Activated B cell treated with CpG ODN at 0.5 μM for 24 hours (primary cell): ENCODE results near the gene C17orf50. TPM values are rescaled to one million over a fixed set of nuclear protein-coding genes. Genes with fewer than 3 reads are reported as not detected.

Experiments used
- ATAC-seq: fragments of 200-7000 bp; cut with Tn5 transposase; one replicate; pipeline ENCODE4 v1.10.0; 2021; ENCODE audit warnings: low read depth, mild to moderate bottlenecking, moderate library complexity
- CTCF ChIA-PET: fragments of 350-600 bp; sonication (Branson Sonifier 250); formaldehyde crosslinking; loops from one replicate; lab custom pipeline; 2021; ENCODE audit warnings: antibody characterized with exemption; lab: Charles Lee
- POLR2A ChIA-PET: fragments of 350-600 bp; sonication (Branson Sonifier 250); formaldehyde crosslinking; loops from one replicate; lab custom pipeline; 2021; ENCODE audit warnings: antibody characterized with exemption; lab: Charles Lee
- DNase-seq: peaks from one replicate; pipeline ENCODE4 v3.0.0; 2022
- H3K27ac Mint-ChIP-seq: one replicate; pipeline ENCODE4 v1.8.0; 2020; ENCODE audit warnings: mixed read lengths
- H3K27me3 Mint-ChIP-seq: one replicate; pipeline ENCODE4 v1.8.0; 2021; ENCODE audit warnings: mixed read lengths
- H3K36me3 Mint-ChIP-seq: one replicate; pipeline ENCODE4 v1.8.0; 2021; ENCODE audit warnings: low read depth, mixed read lengths
- H3K4me1 Mint-ChIP-seq: one replicate; pipeline ENCODE4 v1.8.0; 2021; ENCODE audit warnings: mixed read lengths
- H3K4me3 Mint-ChIP-seq: one replicate; pipeline ENCODE4 v1.8.0; 2020; ENCODE audit warnings: mild to moderate bottlenecking, mixed read lengths
- H3K9me3 Mint-ChIP-seq: one replicate; pipeline ENCODE4 v1.8.0; 2020; ENCODE audit warnings: mixed read lengths
- intact Hi-C: fragments of 100-400 bp; cut with micrococcal nuclease; formaldehyde crosslinking; loops from one replicate; pipeline ENCODE4 v1.15.1; 2024
- total RNA-seq: library from RNA; stranded (reverse); gene quantifications from 2 replicates; pipeline ENCODE4 v1.2.3, GENCODE V29; 2022
- TF ChIP-seq, protein P1 (sequence below): fragments of 200-600 bp; IDR thresholded peaks from one replicate; pipeline ENCODE4 v1.8.0; 2022; ENCODE audit warnings: antibody characterized with exemption, mild to moderate bottlenecking

Gene C17orf50
- total RNA-seq, 1 donor from 2014 or later, result not detected

DNA sequence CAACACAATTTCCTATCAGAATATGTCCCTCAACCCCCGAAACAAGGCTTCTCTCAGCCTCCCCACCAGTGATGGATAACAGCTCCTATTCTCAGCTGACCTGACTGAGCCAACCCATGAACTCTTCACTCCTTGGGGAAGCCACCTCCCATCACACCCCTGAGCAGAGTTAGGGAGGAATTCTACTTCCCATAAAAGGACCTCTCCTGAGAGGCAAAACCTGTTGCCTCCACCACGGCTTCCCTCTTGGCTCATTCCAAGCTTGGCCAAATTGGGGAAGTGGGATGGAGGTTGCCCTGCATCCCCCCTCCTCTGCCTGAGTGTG, 34.9 kb upstream of the C17orf50 start:
- H3K4me1 Mint-ChIP-seq, result peaks cover 5% of the 10 kb centered on the region
- DNase-seq (no peak), ATAC-seq (no peak)
- ChIA-PET CTCF (no interaction called here), POLR2A (no interaction called here)
- H3K27me3 Mint-ChIP-seq, result peaks cover 5% of the 10 kb centered on the region
- TF ChIP-seq, protein P1, sequence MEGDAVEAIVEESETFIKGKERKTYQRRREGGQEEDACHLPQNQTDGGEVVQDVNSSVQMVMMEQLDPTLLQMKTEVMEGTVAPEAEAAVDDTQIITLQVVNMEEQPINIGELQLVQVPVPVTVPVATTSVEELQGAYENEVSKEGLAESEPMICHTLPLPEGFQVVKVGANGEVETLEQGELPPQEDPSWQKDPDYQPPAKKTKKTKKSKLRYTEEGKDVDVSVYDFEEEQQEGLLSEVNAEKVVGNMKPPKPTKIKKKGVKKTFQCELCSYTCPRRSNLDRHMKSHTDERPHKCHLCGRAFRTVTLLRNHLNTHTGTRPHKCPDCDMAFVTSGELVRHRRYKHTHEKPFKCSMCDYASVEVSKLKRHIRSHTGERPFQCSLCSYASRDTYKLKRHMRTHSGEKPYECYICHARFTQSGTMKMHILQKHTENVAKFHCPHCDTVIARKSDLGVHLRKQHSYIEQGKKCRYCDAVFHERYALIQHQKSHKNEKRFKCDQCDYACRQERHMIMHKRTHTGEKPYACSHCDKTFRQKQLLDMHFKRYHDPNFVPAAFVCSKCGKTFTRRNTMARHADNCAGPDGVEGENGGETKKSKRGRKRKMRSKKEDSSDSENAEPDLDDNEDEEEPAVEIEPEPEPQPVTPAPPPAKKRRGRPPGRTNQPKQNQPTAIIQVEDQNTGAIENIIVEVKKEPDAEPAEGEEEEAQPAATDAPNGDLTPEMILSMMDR, result no peak
- intact Hi-C loops, result no loop called here
- H3K9me3 Mint-ChIP-seq, result no peaks in the 10 kb centered on the region
- peaks cover 55% of the 10 kb centered on the region for H3K36me3 Mint-ChIP-seq
- no peak overlapping the region for H3K27ac Mint-ChIP-seq
- H3K4me3 Mint-ChIP-seq, result no peak overlapping the region

DNA sequence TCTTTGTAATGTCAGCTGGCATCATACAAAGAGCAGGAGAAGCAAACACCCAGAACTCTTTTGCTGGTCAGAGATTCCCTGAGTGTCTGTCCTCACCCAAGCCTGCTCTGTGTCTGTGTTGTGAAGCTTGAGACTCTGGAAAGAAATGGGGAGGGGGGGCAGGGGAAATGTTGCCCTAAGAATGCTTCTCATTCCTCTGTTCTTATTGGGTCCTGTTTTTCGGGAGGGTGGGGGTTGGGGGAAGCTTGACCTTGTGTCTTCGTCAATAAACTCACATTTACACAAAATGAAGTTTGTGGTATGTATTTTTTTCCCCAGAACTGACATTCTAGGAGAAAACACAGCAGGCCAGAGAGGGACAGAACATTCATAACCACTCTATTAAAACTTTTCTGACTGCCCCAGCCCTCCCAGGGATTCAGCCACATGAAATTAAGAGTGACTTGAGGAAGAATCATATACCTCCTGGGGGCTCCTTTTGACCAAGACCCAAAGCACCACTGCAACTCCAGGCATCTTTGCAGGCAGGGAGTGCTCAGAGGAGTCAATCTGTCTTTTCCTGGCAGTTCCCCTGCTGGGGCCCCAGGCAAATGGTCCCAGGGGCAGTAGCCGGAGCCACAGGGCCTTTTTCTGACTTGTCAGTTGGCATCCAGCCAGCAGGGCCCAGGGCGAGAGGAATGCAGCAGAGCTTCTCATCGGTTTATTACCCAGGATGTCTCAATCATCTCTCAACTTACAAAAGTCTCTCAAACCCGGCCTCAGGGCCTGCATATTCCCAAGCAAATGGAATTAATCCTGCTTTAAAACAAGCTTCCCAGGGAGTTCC, 34.3 kb upstream of the C17orf50 start:
- TF ChIP-seq, protein P1, result no peak
- Mint-ChIP-seq H3K4me1 (peaks cover 11% of the 10 kb centered on the region), H3K4me3 (no peak overlapping the region), H3K27me3 (peaks cover 10% of the 10 kb centered on the region), H3K27ac (no peak overlapping the region), H3K9me3 (no peaks in the 10 kb centered on the region), H3K36me3 (peaks cover 54% of the 10 kb centered on the region)
- ChIA-PET POLR2A (no interaction called here), CTCF (interaction anchor here (1.5 kb wide), 1 partner anchor 21 kb away, joined by 5 read pairs; no protein-coding TSS in a partner anchor)
- intact Hi-C loops, result no loop called here
- ATAC-seq (no peak), DNase-seq (no peak)

DNA sequence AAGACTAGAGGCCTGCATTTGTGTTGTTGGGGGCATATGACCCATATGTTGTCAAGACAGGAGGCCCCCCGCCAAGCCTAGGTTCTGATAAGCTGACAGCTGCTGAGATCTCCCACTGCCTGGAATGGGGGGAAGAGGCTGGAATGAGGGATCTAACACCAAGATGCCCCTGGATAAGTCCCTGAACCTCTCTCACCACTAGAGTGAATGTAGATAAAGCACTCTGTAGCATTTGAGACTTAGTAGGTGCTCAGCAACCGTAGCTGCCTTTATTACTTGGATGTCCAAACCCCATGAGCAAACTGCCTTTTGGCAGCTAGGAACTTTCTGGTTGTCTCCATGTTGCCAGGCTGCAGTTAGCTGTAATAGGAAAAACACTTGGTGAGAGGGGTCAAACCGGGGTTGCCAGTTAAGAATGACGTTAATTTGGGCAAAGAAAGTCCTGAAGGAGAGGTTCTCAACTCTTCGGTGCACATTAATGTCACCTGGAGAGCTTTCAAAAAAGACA, 33.7 kb upstream of the C17orf50 start:
- Mint-ChIP-seq H3K9me3 (no peaks in the 10 kb centered on the region), H3K36me3 (peaks cover 54% of the 10 kb centered on the region), H3K27ac (no peak overlapping the region), H3K4me3 (no peak overlapping the region), H3K27me3 (peaks cover 10% of the 10 kb centered on the region), H3K4me1 (peaks cover 12% of the 10 kb centered on the region)
- TF ChIP-seq, protein P1, result no peak
- ChIA-PET CTCF (interaction anchor here (1.0 to 1.5 kb wide), 2 partner anchors 20 to 37 kb away, joined by 3 to 5 read pairs; no protein-coding TSS in a partner anchor), POLR2A (no interaction called here)
- ATAC-seq (no peak), DNase-seq (no peak)
- intact Hi-C loops, result no loop called here

DNA sequence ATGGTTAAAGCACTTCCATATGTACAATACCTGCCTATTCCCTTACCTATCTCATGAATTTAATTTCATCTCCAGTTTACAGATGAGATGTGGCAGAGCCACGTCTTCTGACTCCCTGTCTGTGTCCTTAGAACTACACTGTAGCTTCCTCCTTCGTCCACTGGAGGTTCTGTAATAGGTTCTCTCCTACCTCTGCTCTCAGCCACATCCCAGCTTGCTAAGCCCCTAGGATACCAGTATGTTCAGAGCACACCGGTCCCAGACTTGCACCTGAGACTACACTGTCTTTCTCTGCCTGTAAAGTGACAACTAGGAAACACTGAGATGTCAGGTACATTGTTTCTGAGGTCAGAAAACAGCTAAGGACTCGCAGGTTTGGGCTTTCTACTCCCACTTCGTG, 33.1 kb upstream of the C17orf50 start:
- DNase-seq, result no peak
- peaks cover 51% of the 10 kb centered on the region for H3K36me3 Mint-ChIP-seq
- intact Hi-C loops, result no loop called here
- peaks cover 10% of the 10 kb centered on the region for H3K27me3 Mint-ChIP-seq
- no peak overlapping the region for H3K27ac Mint-ChIP-seq
- ChIA-PET CTCF (interaction anchor here (1.0 to 1.5 kb wide), 2 partner anchors 20 to 37 kb away, joined by 3 to 5 read pairs; no protein-coding TSS in a partner anchor), POLR2A (no interaction called here)
- H3K4me1 Mint-ChIP-seq, result peaks cover 14% of the 10 kb centered on the region
- no peaks in the 10 kb centered on the region for H3K9me3 Mint-ChIP-seq
- TF ChIP-seq, protein P1, result no peak
- H3K4me3 Mint-ChIP-seq, result no peak overlapping the region
- no peak for ATAC-seq

DNA sequence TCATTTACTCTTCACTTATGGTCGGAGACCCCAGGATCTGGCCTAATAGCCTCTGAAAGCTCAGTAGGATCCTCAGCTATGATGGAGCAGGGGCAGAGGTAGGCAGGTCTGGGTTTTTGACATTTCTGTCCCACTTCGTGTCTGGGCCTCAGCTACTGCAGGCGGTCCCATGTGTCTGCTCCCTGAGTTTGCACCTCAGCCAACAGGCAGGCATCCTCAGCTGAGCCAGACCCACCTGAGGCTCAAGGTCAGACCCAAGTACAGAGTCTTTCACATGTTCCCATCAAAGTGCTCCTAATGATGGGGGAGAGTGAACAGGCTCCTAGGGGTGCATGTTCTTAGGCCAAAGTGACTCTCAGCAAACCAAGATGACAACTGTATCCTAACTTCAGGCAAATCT, 32.1 kb upstream of the C17orf50 start:
- Mint-ChIP-seq H3K27me3 (peaks cover 10% of the 10 kb centered on the region), H3K4me1 (peaks cover 14% of the 10 kb centered on the region), H3K36me3 (peaks cover 42% of the 10 kb centered on the region), H3K27ac (no peak overlapping the region), H3K9me3 (no peaks in the 10 kb centered on the region), H3K4me3 (no peak overlapping the region)
- CTCF ChIA-PET, result interaction anchor here (1.0 kb wide), 1 partner anchor 19 kb away, joined by 4 read pairs; no protein-coding TSS in a partner anchor
- intact Hi-C loops, result no loop called here
- TF ChIP-seq, protein P1, result no peak
- DNase-seq (no peak), ATAC-seq (no peak)
- POLR2A ChIA-PET, result interaction anchor here (0.6 kb wide), 1 partner anchor 160 kb away, joined by 3 read pairs; no protein-coding TSS in a partner anchor
